ENCODE results near the gene CTTNBP2.

DNA sequence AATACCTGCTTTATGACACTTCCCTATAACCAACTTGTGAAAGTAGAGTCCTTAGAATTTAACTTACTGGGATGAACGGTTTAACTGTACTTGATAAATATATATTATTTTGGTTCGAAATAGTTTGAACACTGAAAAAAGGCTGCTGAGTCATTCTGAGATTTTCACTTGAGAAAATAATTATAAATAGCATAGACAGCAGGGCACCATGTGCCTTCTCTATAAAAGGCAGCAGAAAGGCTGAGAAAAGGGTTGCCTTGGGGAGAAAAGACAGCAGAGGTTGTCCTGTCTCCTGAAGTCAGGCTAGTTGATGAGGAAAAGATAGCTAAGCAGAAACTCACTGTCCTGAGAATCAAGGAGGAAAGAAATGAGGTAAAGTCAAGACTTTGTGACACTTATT is 92.4 kb downstream of the CTTNBP2 start:
- TF ChIP-seq, protein P1, sequence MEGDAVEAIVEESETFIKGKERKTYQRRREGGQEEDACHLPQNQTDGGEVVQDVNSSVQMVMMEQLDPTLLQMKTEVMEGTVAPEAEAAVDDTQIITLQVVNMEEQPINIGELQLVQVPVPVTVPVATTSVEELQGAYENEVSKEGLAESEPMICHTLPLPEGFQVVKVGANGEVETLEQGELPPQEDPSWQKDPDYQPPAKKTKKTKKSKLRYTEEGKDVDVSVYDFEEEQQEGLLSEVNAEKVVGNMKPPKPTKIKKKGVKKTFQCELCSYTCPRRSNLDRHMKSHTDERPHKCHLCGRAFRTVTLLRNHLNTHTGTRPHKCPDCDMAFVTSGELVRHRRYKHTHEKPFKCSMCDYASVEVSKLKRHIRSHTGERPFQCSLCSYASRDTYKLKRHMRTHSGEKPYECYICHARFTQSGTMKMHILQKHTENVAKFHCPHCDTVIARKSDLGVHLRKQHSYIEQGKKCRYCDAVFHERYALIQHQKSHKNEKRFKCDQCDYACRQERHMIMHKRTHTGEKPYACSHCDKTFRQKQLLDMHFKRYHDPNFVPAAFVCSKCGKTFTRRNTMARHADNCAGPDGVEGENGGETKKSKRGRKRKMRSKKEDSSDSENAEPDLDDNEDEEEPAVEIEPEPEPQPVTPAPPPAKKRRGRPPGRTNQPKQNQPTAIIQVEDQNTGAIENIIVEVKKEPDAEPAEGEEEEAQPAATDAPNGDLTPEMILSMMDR (IDR thresholded peaks at IDR 0.05; ENCODE audit: insufficient read depth, low read length, poor library complexity, severe bottlenecking): no peak
- no peak for TF ChIP-seq EZH2phosphoT487 (conservative IDR thresholded peaks at IDR 0.05; ENCODE audit: low read length)
